NB4 (cell line): Measurements from ENCODE around the gene PIK3AP1.

Experiments
- DNase-seq: peaks from one replicate; pipeline ENCODE4 v3.0.0; 2010; ENCODE audit warnings: low read depth
- H3K4me3 ChIP-seq: one replicate; pipeline ENCODE4 v1.5.1; 2011; ENCODE audit warnings: mild to moderate bottlenecking, low read depth, low read length, moderate library complexity
- MYC ChIP-seq: IDR thresholded peaks from 2 replicates; pipeline ENCODE4 v1.6.1; 2011; ENCODE audit warnings: low read depth, low read length
- POLR2A ChIP-seq: IDR thresholded peaks from 2 replicates; pipeline ENCODE4 v1.6.1; 2011; ENCODE audit warnings: mild to moderate bottlenecking; ENCODE audit not compliant: insufficient read length; ENCODE audit errors: extremely low read depth
- TF ChIP-seq, protein P1 (sequence below): IDR thresholded peaks from 2 replicates; pipeline ENCODE4 v1.6.1; 2011; ENCODE audit warnings: low read depth, low read length
- TF ChIP-seq, protein P2 (sequence below): IDR thresholded peaks from one replicate; pipeline ENCODE4 v1.5.1; 2012; ENCODE audit warnings: low read depth, low read length

PIK3AP1 gene

DNA sequence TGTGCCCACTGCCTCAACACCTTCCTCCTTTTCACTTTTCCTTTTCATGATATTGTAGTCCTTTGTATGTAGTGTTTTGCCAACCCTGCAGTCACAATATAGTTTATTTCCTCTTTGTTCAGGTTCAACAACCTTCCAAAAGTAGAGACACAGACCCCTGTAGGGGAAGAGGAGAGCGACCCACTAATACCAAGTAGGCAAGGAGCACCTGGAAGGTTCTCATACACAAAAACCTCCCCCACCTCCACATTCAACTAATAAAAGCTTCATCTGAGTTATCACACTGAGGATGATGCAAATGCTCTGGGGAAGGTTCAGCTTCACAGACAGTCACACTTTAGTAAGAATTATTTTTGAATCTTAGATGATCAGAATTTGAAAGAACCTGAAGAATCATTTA is 41.6 kb downstream of the PIK3AP1 start:
- TF ChIP-seq, protein P1, sequence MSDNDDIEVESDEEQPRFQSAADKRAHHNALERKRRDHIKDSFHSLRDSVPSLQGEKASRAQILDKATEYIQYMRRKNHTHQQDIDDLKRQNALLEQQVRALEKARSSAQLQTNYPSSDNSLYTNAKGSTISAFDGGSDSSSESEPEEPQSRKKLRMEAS = no peak
- no peak for DNase-seq
- no peak overlapping the region for H3K4me3 ChIP-seq

DNA sequence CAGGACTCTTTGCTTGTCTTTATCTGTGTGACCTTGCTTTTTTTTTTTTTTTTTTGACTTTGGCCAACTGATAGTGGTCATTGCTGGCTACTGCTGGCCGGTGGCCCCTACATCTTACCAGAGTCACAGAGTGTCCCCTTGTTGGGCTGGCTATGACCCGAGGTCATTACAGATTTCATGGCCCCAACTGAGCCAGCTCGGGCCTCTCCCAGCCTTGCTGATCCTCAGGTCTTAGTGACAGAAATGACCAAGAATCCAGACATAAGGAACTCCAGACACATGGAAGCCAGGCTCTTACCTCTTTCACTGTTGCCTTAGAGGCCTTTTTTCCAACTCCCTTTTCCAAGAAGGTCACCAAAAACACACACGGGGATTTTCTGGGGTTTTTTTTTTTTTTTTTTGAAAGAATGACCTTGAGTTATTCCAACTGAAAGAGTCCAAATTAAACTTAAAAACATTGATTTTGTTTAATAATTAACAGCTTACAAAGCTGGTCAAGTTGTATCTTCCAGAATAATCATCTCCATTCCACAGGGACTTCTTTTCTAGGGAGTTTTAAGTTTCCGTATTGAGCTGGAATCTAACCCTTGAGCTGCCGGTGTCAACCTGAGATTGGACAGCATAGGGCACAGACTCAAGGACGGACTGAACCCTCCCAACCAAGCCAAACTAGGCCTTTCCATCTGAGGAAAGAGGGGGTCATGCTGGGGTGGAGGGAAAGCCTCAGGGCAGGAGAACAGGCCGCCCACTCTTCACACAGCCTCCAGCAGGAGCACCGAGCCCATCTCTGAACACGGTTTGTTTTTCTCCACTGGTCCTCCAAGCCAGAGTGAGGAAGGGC is 43.8 kb downstream of the PIK3AP1 start:
- no peak overlapping the region for H3K4me3 ChIP-seq
- no peak for TF ChIP-seq MYC
- no peak for TF ChIP-seq POLR2A
- TF ChIP-seq, protein P2, sequence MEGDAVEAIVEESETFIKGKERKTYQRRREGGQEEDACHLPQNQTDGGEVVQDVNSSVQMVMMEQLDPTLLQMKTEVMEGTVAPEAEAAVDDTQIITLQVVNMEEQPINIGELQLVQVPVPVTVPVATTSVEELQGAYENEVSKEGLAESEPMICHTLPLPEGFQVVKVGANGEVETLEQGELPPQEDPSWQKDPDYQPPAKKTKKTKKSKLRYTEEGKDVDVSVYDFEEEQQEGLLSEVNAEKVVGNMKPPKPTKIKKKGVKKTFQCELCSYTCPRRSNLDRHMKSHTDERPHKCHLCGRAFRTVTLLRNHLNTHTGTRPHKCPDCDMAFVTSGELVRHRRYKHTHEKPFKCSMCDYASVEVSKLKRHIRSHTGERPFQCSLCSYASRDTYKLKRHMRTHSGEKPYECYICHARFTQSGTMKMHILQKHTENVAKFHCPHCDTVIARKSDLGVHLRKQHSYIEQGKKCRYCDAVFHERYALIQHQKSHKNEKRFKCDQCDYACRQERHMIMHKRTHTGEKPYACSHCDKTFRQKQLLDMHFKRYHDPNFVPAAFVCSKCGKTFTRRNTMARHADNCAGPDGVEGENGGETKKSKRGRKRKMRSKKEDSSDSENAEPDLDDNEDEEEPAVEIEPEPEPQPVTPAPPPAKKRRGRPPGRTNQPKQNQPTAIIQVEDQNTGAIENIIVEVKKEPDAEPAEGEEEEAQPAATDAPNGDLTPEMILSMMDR = no peak
- TF ChIP-seq, protein P1 = no peak
- DNase-seq = no peak

DNA sequence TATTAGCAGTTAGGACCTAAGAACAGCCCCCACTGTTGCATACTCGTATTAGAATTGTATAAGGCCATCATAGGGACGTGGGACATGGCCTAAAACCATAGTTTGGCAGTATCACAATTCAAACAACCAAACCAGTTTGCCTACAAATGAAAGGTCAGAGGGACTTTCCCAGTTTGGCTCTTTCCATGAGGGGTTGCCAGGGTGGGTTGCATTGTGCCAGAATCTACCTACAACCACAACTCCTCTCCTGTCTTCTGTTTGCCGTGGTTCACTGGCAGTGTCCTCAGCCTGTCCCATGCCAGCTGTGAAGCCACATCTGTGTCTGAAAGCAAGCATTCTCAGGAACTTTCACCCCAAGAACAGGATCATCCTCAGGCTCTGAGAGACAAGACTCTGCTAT is 44.5 kb downstream of the PIK3AP1 start:
- no peak for DNase-seq
- H3K4me3 ChIP-seq = no peak overlapping the region
- TF ChIP-seq, protein P1 = no peak
- no peak for TF ChIP-seq POLR2A
- TF ChIP-seq, protein P2 = no peak
- no peak for TF ChIP-seq MYC

DNA sequence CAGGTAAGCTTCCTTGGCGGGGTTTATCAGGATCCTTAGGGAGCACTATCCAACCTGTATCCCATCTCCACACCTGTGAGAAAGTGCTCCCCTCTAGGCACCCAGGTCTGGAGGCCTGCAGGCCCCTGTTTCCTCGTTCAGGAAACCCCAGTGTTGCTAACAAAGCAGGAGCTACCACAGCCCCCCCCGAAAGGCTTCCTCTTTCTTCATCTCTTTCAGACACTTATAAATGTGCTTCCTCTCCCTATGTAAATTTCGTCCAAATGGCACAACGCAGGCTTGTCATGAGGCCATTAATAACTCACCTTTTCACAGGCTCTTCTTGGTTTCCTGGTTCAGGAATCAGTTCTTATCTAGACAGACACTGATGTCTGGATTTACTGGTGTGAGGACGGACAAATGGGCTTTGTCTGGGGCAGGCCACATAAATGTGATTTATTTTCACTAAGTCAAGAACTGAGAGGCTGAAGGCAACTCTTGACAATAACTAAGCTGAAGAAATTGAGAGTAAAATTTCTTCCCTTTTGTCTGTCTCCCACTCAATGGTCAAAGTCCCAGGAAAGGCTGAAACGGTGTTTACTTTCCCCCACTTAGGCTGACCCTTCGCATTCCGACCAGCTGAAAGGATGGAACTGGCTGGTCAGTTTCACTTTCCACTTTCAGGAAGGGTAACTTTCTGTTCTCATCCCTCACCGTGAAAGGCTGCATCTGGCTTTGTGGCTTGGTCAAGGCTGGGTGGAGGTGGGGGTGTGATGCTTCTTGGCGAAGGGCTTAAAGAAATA is 46.8 kb downstream of the PIK3AP1 start:
- no peak overlapping the region for H3K4me3 ChIP-seq
- peak; percentile 53 for TF ChIP-seq MYC
- TF ChIP-seq, protein P2 = no peak
- DNase-seq = peak; percentile 87

DNA sequence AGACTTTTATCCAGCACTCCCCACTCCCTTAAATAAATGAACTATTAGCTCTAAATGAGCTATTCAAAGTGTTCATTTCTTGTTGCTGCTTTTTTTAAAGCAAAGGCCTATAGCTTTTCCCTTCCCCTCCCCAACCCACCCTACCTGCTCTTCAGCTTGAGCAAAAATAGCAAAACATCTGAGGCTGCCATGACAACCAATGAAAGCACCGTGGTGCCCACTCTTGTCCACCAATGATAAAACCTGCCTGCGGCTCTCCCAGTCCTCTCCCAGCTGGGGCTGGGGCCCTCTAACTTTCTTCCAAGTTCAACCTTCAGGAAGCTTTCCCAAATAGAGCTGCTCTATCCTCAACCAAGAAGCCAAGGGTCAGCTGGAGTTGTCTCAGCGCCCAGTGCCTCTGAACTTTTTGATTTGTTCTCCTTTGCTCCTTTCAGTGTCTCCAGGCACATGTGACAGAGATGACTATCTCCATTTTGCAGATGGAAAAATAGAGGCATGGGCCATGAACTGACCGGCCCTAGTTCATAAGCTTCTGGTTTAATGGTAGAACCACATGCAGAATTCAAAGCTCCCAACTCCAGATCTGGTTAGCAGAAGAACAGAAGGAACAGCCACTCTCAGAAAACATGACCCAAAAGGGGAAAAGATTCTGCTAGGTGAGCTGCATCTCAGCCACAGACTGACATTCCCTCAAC is 47.7 kb downstream of the PIK3AP1 start:
- H3K4me3 ChIP-seq = no peak overlapping the region
- TF ChIP-seq, protein P1 = no peak
- TF ChIP-seq, protein P2 = no peak
- TF ChIP-seq POLR2A (no peak), MYC (no peak)
- DNase-seq = no peak

DNA sequence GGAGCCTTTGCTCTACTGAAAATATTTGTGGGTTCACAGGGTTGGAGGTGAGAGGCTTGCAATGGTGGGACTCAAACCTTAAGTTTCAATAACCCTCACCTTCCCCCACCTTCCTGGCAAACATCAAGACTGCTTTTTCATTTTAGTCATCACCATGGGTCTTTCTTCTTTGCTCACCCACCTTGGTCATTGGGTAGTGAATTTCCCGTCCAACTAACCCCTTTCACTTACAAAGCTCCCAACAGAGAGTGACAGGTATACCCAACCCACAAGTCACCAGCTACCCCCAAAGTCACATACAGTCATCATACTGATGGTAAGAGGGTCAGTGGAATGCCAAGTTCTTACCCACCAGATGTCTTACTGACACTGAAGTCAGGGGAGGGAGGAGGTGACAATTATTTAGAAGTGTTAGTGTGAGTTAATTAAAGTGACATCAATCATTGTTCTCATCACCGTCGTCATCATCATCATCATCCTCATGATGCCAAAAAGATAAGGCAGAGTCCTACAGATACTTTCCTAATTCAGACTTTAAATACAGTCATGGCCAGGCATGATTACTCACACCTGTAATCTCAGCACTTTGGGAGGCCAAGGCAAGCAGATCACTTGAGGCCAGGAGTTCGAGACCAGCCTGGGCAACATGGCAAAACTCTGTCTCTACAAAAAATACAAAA is 49.0 kb downstream of the PIK3AP1 start:
- no peak for DNase-seq
- H3K4me3 ChIP-seq = no peak overlapping the region
- TF ChIP-seq POLR2A (no peak), MYC (no peak)
- TF ChIP-seq, protein P1 = no peak
- TF ChIP-seq, protein P2 = no peak
